ENCODE measurements around the gene CDH22. TPM values are rescaled to one million over a fixed set of nuclear protein-coding genes. Genes with fewer than 3 reads are reported as not detected.

CDH22 gene
- total RNA-seq, 1 experiment from 2014 or later: not detected

GRCh38 chr20:46349035-46349741 lies 40.9 kb upstream of the CDH22 start:
- POLR2A ChIA-PET: interaction anchor here (1.2 kb wide), 1 partner anchor 15 kb away, joined by 3 read pairs; no protein-coding TSS in a partner anchor
- Histone ChIP-seq H3K27ac (ENCODE audit: low read length) (no peak overlapping the region), H3K4me3 (ENCODE audit: low read depth in 2 of 2, low read length in 2 of 2) (no peak overlapping the region), H3K9me3 (ENCODE audit: control insufficient read depth, insufficient read depth, low read depth, low read length) (no peaks in the 10 kb centered on the region), H3K4me1 (ENCODE audit: control insufficient read depth, insufficient read depth, low read length) (no peaks in the 10 kb centered on the region; the same call in 1 of the 2 replicates), H3K36me3 (ENCODE audit: control insufficient read depth, insufficient read depth, low read length) (no peaks in the 10 kb centered on the region), H3K27me3 (ENCODE audit: control insufficient read depth, insufficient read depth, low read length) (no peaks in the 10 kb centered on the region)
- ATAC-seq (peak; percentile 69), DNase-seq (ENCODE audit: low read depth, low spot score) (no peak)
- CTCF ChIA-PET: interaction anchor here (0.6 to 1.3 kb wide), 6 partner anchors 12 to 221 kb away, joined by 3 to 7 read pairs (median 4); no protein-coding TSS in a partner anchor
- BruUV-seq (replicated peaks): no TSS peak
- TF ChIP-seq, protein P1, sequence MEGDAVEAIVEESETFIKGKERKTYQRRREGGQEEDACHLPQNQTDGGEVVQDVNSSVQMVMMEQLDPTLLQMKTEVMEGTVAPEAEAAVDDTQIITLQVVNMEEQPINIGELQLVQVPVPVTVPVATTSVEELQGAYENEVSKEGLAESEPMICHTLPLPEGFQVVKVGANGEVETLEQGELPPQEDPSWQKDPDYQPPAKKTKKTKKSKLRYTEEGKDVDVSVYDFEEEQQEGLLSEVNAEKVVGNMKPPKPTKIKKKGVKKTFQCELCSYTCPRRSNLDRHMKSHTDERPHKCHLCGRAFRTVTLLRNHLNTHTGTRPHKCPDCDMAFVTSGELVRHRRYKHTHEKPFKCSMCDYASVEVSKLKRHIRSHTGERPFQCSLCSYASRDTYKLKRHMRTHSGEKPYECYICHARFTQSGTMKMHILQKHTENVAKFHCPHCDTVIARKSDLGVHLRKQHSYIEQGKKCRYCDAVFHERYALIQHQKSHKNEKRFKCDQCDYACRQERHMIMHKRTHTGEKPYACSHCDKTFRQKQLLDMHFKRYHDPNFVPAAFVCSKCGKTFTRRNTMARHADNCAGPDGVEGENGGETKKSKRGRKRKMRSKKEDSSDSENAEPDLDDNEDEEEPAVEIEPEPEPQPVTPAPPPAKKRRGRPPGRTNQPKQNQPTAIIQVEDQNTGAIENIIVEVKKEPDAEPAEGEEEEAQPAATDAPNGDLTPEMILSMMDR (IDR thresholded peaks at IDR 0.05): peak; percentile 88
- no peak for TF ChIP-seq POLR2AphosphoS5 (IDR thresholded peaks at IDR 0.05; ENCODE audit: low read depth, low read length)
- intact Hi-C loops (cut with micrococcal nuclease; ENCODE audit: unreplicated experiment) (loop anchor here (1.0 kb wide), 1 partner anchor 217 kb away; no protein-coding TSS in a partner anchor), in situ Hi-C loops (cut with HindIII; ENCODE audit: low pct_unique_long_range_greater_than_20kb, low sequenced_read_pairs) (no loop called here)

- in situ Hi-C loops (cut with HindIII; ENCODE audit: low pct_unique_long_range_greater_than_20kb, low sequenced_read_pairs): no loop called here
- TF ChIP-seq SIN3A (IDR thresholded peaks at IDR 0.05; ENCODE audit: borderline replicate concordance, insufficient read depth, low read depth, low read length) (no peak), POLR2AphosphoS5 (IDR thresholded peaks at IDR 0.05; ENCODE audit: low read depth, low read length) (0 out of 2 replicates have a peak, but pooled peaks have one; percentile 22)
Measured at GRCh38 chr20:46347841-46348803, 39.8 kb upstream of the CDH22 start.

DNA sequence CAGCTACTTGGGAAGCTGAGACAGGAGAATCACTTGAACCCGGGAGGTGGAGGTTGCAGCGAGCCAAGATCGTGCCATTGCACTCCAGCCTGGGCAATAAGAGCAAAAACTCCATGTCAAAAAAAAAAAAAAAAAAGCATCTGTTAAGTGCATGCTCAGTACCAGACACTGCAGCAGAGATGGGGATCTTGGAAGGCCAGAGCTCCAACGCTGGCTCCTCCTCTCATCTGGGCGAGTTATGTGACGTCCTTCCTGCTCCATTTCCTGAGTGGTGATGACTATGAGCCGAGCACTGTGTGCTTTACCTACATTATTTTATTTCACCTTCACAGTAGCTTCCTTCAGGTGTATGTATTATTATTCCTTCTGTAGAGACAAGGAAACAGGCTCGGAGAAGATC lies 38.5 kb upstream of the CDH22 start:
- H3K9me3 ChIP-seq (ENCODE audit: control insufficient read depth, insufficient read depth, low read depth, low read length): no peaks in the 10 kb centered on the region
- in situ Hi-C loops (cut with HindIII; ENCODE audit: low pct_unique_long_range_greater_than_20kb, low sequenced_read_pairs): no loop called here
- no peaks in the 10 kb centered on the region; the same call in 1 of the 2 replicates for H3K4me1 ChIP-seq (ENCODE audit: control insufficient read depth, insufficient read depth, low read length)
- CTCF ChIA-PET: interaction anchor here (0.7 kb wide), 1 partner anchor 215 kb away, joined by 7 read pairs; no protein-coding TSS in a partner anchor
- 0 out of 2 replicates have a peak, but pooled peaks cover 3% of the 10 kb centered on the region for H3K27me3 ChIP-seq (ENCODE audit: control insufficient read depth, insufficient read depth, low read length)
- ATAC-seq (no peak), DNase-seq (ENCODE audit: low read depth, low spot score) (no peak)
- TF ChIP-seq SIN3A (IDR thresholded peaks at IDR 0.05; ENCODE audit: borderline replicate concordance, insufficient read depth, low read depth, low read length) (no peak), POLR2AphosphoS5 (IDR thresholded peaks at IDR 0.05; ENCODE audit: low read depth, low read length) (no peak), TCF7L2 (IDR thresholded peaks at IDR 0.05; ENCODE audit: low read depth, low read length) (no peak)
- TF ChIP-seq, protein P1 (IDR thresholded peaks at IDR 0.05): no peak
- TF ChIP-seq, protein P2, sequence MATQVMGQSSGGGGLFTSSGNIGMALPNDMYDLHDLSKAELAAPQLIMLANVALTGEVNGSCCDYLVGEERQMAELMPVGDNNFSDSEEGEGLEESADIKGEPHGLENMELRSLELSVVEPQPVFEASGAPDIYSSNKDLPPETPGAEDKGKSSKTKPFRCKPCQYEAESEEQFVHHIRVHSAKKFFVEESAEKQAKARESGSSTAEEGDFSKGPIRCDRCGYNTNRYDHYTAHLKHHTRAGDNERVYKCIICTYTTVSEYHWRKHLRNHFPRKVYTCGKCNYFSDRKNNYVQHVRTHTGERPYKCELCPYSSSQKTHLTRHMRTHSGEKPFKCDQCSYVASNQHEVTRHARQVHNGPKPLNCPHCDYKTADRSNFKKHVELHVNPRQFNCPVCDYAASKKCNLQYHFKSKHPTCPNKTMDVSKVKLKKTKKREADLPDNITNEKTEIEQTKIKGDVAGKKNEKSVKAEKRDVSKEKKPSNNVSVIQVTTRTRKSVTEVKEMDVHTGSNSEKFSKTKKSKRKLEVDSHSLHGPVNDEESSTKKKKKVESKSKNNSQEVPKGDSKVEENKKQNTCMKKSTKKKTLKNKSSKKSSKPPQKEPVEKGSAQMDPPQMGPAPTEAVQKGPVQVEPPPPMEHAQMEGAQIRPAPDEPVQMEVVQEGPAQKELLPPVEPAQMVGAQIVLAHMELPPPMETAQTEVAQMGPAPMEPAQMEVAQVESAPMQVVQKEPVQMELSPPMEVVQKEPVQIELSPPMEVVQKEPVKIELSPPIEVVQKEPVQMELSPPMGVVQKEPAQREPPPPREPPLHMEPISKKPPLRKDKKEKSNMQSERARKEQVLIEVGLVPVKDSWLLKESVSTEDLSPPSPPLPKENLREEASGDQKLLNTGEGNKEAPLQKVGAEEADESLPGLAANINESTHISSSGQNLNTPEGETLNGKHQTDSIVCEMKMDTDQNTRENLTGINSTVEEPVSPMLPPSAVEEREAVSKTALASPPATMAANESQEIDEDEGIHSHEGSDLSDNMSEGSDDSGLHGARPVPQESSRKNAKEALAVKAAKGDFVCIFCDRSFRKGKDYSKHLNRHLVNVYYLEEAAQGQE (IDR thresholded peaks at IDR 0.05; ENCODE audit: insufficient read depth in 1 of 2, low read depth in 2 of 2, low read length in 1 of 2): no peak
- H3K36me3 ChIP-seq (ENCODE audit: control insufficient read depth, insufficient read depth, low read length): no peaks in the 10 kb centered on the region
- no peak overlapping the region for H3K4me3 ChIP-seq (ENCODE audit: low read depth in 2 of 2, low read length in 2 of 2)
- POLR2A ChIA-PET: no interaction called here
- no peak overlapping the region for H3K27ac ChIP-seq (ENCODE audit: low read length)
- BruUV-seq (replicated peaks): TSS peak; percentile 53
- intact Hi-C loops (cut with micrococcal nuclease; ENCODE audit: unreplicated experiment): no loop called here

More at GRCh38 chr20:46347841-46348803, 39.8 kb upstream of the CDH22 start:
- Histone ChIP-seq H3K4me1 (ENCODE audit: control insufficient read depth, insufficient read depth, low read length) (no peaks in the 10 kb centered on the region; the same call in 1 of the 2 replicates), H3K9me3 (ENCODE audit: control insufficient read depth, insufficient read depth, low read depth, low read length) (no peaks in the 10 kb centered on the region), H3K4me3 (ENCODE audit: low read depth in 2 of 2, low read length in 2 of 2) (no peak overlapping the region), H3K36me3 (ENCODE audit: control insufficient read depth, insufficient read depth, low read length) (no peaks in the 10 kb centered on the region), H3K27ac (ENCODE audit: low read length) (no peak overlapping the region), H3K27me3 (ENCODE audit: control insufficient read depth, insufficient read depth, low read length) (no peaks in the 10 kb centered on the region)
- no TSS peak for BruUV-seq (replicated peaks)
- ATAC-seq (no peak), DNase-seq (ENCODE audit: low read depth, low spot score) (no peak)
- CTCF ChIA-PET: interaction anchor here (0.9 to 1.3 kb wide), 5 partner anchors 11 to 216 kb away, joined by 3 to 7 read pairs (median 4); no protein-coding TSS in a partner anchor
- POLR2A ChIA-PET: no interaction called here
- intact Hi-C loops (cut with micrococcal nuclease; ENCODE audit: unreplicated experiment): no loop called here
